Endothelial cell of umbilical vein (primary cell): ENCODE data around the gene CSNK2B. TPM values are rescaled to one million over a fixed set of nuclear protein-coding genes. Genes with fewer than 3 reads are reported as not detected.
A peak's percentile ranks its signal among the peaks of the same experiment; 100 is the strongest.

Source experiments
- BruUV-seq: library from RNA; stranded (reverse); fragments of 400-500 nt; replicated peaks from 2 replicates; lab custom pipeline; 2021; lab: Mats Ljungman, UMichigan
- CTCF ChIA-PET: fragments of 300-600, 350-600 bp; sonication (Branson Sonifier 250); formaldehyde crosslinking; loops from one replicate; lab custom pipeline; 2021; ENCODE audit warnings: antibody characterized with exemption, inconsistent platforms; lab: Charles Lee
- POLR2A ChIA-PET: fragments of 300-600, 350-600 bp; sonication (Branson Sonifier 250); formaldehyde crosslinking; loops from one replicate; lab custom pipeline; 2021; ENCODE audit warnings: antibody characterized with exemption, inconsistent platforms; lab: Charles Lee
- DNase-seq: peaks from one replicate; pipeline ENCODE4 v3.0.0-alpha.2; 2011; ENCODE audit warnings: low read depth, low spot score
- FAIRE-seq: peaks from 2 replicates; lab custom pipeline; 2011; peaks lifted over from hg19 to GRCh38; lab: Jason Lieb, UNC
- H2AFZ ChIP-seq: 2 replicates; pipeline ENCODE4 v1.6.0; 2012; ENCODE audit warnings: low read depth, low read length, control low read depth, inconsistent platforms
- H3K27ac ChIP-seq: 2 replicates; pipeline ENCODE4 v1.5.1; 2011; ENCODE audit warnings: low read depth, mild to moderate bottlenecking, control low read depth, low read length, moderate library complexity; ENCODE audit not compliant: insufficient read depth
- H3K27me3 ChIP-seq, 2 experiments: 2 replicates each; pipeline versions ENCODE4 v1.6.0 to v1.6.1; 2011; ENCODE audit warnings: low read length in 2 of 2, mixed read lengths in 1 of 2; ENCODE audit not compliant: control insufficient read depth in 2 of 2, insufficient read depth in 2 of 2
- H3K36me3 ChIP-seq, 2 experiments: 2 replicates in 1 of 2; 3 replicates in 1 of 2; pipeline ENCODE4 v1.5.1; 2011; ENCODE audit warnings: low read length in 2 of 2, mild to moderate bottlenecking in 1 of 2, moderate library complexity in 1 of 2; ENCODE audit not compliant: control insufficient read depth in 2 of 2, insufficient read depth in 2 of 2; ENCODE audit errors: extremely low read depth in 1 of 2
- H3K4me1 ChIP-seq: 3 replicates; pipeline ENCODE4 v1.5.1; 2011; ENCODE audit warnings: mild to moderate bottlenecking, low read length; ENCODE audit not compliant: control insufficient read depth, insufficient read depth; ENCODE audit errors: extremely low read depth
- H3K4me2 ChIP-seq: 2 replicates; pipeline ENCODE4 v1.6.1; 2011; ENCODE audit warnings: low read length, control low read depth, mixed read lengths; ENCODE audit not compliant: insufficient read depth
- H3K4me3 ChIP-seq, 3 experiments: fragments of 200-600 bp in 1 of 3; sonication (generic), shearing (Covaris generic) in 1 of 3; replicated peaks in 1 of 3; 2 replicates each; pipeline ENCODE4 v1.5.1; 2011 to 2016; ENCODE audit warnings: control low read depth in 3 of 3, low read length in 3 of 3, mild to moderate bottlenecking in 2 of 3, inconsistent platforms in 1 of 3, low read depth in 1 of 3, moderate library complexity in 1 of 3; ENCODE audit not compliant: insufficient read depth in 1 of 3
- H3K79me2 ChIP-seq: 2 replicates; pipeline ENCODE4 v1.6.0; 2012; ENCODE audit warnings: low read length, inconsistent platforms; ENCODE audit not compliant: control insufficient read depth, insufficient read depth
- H3K9ac ChIP-seq: replicated peaks from 2 replicates; pipeline ENCODE3; 2011; ENCODE audit warnings: low read length, control low read depth; ENCODE audit not compliant: insufficient read depth; ENCODE audit errors: extremely low read depth
- H3K9me1 ChIP-seq: replicated peaks from 3 replicates; pipeline ENCODE4 v1.6.0; 2011; ENCODE audit warnings: mild to moderate bottlenecking, low read length; ENCODE audit not compliant: control insufficient read depth, insufficient read depth; ENCODE audit errors: extremely low read depth
- H3K9me3 ChIP-seq: replicated peaks from 2 replicates; pipeline ENCODE4 v1.5.1; 2012; ENCODE audit warnings: low read length, inconsistent platforms; ENCODE audit not compliant: control insufficient read depth, insufficient read depth
- H4K20me1 ChIP-seq: replicated peaks from 2 replicates; pipeline ENCODE3; 2011; ENCODE audit warnings: mild to moderate bottlenecking, low read length; ENCODE audit not compliant: control insufficient read depth, insufficient read depth; ENCODE audit errors: extremely low read depth
- CTCF ChIP-seq, 2 donors: IDR thresholded peaks; 1 replicate in 1 of 2; 2 replicates in 1 of 2; pipeline ENCODE4 v1.5.1; 2011; ENCODE audit warnings: low read length in 2 of 2, mild to moderate bottlenecking in 2 of 2, moderate library complexity in 2 of 2, control low read depth in 1 of 2, inconsistent platforms in 1 of 2, low read depth in 1 of 2; ENCODE audit not compliant: insufficient read depth in 1 of 2; ENCODE audit errors: extremely low read depth in 1 of 2
- EZH2 ChIP-seq: IDR thresholded peaks from 2 replicates; pipeline ENCODE4 v1.6.1; 2012; ENCODE audit warnings: borderline replicate concordance, low read depth, mild to moderate bottlenecking, moderate library complexity, low read length, inconsistent platforms; ENCODE audit not compliant: severe bottlenecking
- FOS ChIP-seq: IDR thresholded peaks from 2 replicates; pipeline ENCODE4 v1.6.1; 2011; ENCODE audit warnings: mild to moderate bottlenecking, low read length, moderate library complexity, borderline replicate concordance; ENCODE audit not compliant: insufficient read depth
- GATA2 ChIP-seq: IDR thresholded peaks from 2 replicates; pipeline ENCODE4 v1.7.0; 2011; ENCODE audit warnings: low read depth, mild to moderate bottlenecking, moderate library complexity, mixed read lengths, low read length; ENCODE audit not compliant: insufficient read length, insufficient read depth
- JUN ChIP-seq: IDR thresholded peaks from 2 replicates; pipeline ENCODE4 v1.6.1; 2011; ENCODE audit warnings: borderline replicate concordance, low read depth; ENCODE audit not compliant: insufficient read length, insufficient read depth
- MAX ChIP-seq: IDR thresholded peaks from 2 replicates; pipeline ENCODE4 v1.6.1; 2011; ENCODE audit not compliant: insufficient read depth, insufficient read length
- MYC ChIP-seq: IDR thresholded peaks from one replicate; pipeline ENCODE4 v1.6.1; 2011; ENCODE audit warnings: mild to moderate bottlenecking, low read depth, low read length
- POLR2A ChIP-seq: IDR thresholded peaks from 2 replicates; pipeline ENCODE4 v1.6.1; 2012; ENCODE audit warnings: low read depth, mild to moderate bottlenecking, control low read depth, low read length
- POLR2AphosphoS5 ChIP-seq: IDR thresholded peaks from 2 replicates; pipeline ENCODE4 v1.6.1; 2012; ENCODE audit warnings: low read depth, mild to moderate bottlenecking, control low read depth, low read length, moderate library complexity; ENCODE audit not compliant: insufficient read depth
- dilution Hi-C: fragments of 300-500 bp; cut with MboI; formaldehyde crosslinking; loops from one replicate; pipeline ENCODE4 v1.15.0; 2019; ENCODE audit warnings: low sequenced_read_pairs; ENCODE audit not compliant: extremely low pct_ligation_motif_present
- intact Hi-C: fragments of 100-400 bp; cut with micrococcal nuclease; formaldehyde crosslinking; loops from one replicate; pipeline ENCODE4 v1.10.0; 2022
- polyA plus RNA-seq, 4 experiments: library from polyadenylated mRNA; depleted of rRNA in 3 of 4; stranded (reverse) in 3 of 4; unstranded in 1 of 4; fragments of >200 nt; gene quantifications; 2 replicates each; pipeline versions ENCODE4 v1.2.1 to v1.2.3, GENCODE V29; 2011 to 2012; ENCODE audit warnings: missing spikeins in 1 of 4
- total RNA-seq: library from RNA; stranded (reverse); gene quantifications from 2 replicates; pipeline ENCODE4 v1.2.3, GENCODE V29; 2021

The CSNK2B gene
- total and polyA plus RNA-seq, 2 donors (not counting 3 experiments of a cell fraction or from before 2014, with no cell fraction given) = 159 to 206 TPM

- H3K27ac ChIP-seq = no peak overlapping the region
- no TSS peak for BruUV-seq
- no peak overlapping the region for H3K4me2 ChIP-seq
- H3K4me3 ChIP-seq = no peak overlapping the region
- no peaks in the 10 kb centered on the region for H3K4me1 ChIP-seq
- H2AFZ ChIP-seq = no peak overlapping the region
- DNase-seq (no peak), FAIRE-seq (peak; percentile 33)
- peaks cover 40 to 72% of the 10 kb centered on the region in 2 experiments for H3K36me3 ChIP-seq
- CTCF ChIA-PET = interaction anchor here (1.2 to 2.5 kb wide), 7 partner anchors 12 to 191 kb away, joined by 3 to 10 read pairs (median 4); partner anchors contain the start of genes ATP6V1G2, BAG6 and GPANK1
- H4K20me1 ChIP-seq = no peaks in the 10 kb centered on the region
- intact Hi-C loops (no loop called here), dilution Hi-C loops (no loop called here)
- TF ChIP-seq CTCF (IDR thresholded peaks at IDR 0.05; ENCODE audit: extremely low read depth in 1 of 2, insufficient read depth in 1 of 2, low read depth in 1 of 2, low read length in 2 of 2) (no peak), MYC (no peak), GATA2 (no peak), JUN (no peak), EZH2 (no peak), POLR2A (no peak), FOS (no peak), MAX (no peak), POLR2AphosphoS5 (no peak)
- no peaks in the 10 kb centered on the region for H3K9me1 ChIP-seq
- H3K27me3 ChIP-seq = no peaks in the 10 kb centered on the region
- H3K9me3 ChIP-seq = no peaks in the 10 kb centered on the region
- H3K9ac ChIP-seq = no peak overlapping the region
- POLR2A ChIA-PET = interaction anchor here (1.1 to 2.2 kb wide), 3 partner anchors 13 to 189 kb away, joined by 3 to 10 read pairs (median 4); partner anchors contain the start of genes BAG6, GPANK1 and HSPA1B
- no peaks in the 10 kb centered on the region for H3K79me2 ChIP-seq
These were observed 26.8 kb upstream of the CSNK2B start for GRCh38 chr6:31639043-31639442.
